WI38 (cell line): Measurements from ENCODE around the gene ANKS1B.

Experiments used
- H3K4me3 ChIP-seq: 2 replicates; pipeline ENCODE4 v1.5.1; 2011; ENCODE audit warnings: low read depth, mild to moderate bottlenecking, control low read depth, low read length
- CTCF ChIP-seq: IDR thresholded peaks from 2 replicates; pipeline ENCODE4 v1.5.1; 2012; ENCODE audit warnings: low read depth, mild to moderate bottlenecking, control low read depth, low read length

The ANKS1B gene

GRCh38 chr12:99234702-99235101, 750.0 kb downstream of the ANKS1B start:
- H3K4me3 ChIP-seq, result no peak overlapping the region
- no peak for TF ChIP-seq CTCF

DNA sequence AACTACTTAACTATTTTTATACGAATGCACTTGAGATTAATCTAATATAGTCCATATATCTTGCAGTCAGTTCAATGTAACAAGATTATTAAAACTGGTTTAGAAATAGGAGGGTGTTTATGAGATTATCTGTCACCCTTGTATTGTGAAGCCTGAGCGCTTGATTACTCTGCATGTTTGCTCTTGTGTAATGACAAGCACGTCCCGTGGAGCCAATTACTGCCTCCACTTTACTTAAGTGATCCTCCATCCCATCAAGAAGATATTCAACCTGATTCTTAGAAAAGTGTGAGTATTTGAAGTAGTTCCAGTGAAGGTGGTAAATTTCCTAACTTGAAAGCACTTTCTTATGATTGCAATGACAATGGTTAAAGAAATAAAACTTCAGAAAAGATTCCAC, 752.4 kb downstream of the ANKS1B start:
- no peak for TF ChIP-seq CTCF
- H3K4me3 ChIP-seq, result no peak overlapping the region

DNA sequence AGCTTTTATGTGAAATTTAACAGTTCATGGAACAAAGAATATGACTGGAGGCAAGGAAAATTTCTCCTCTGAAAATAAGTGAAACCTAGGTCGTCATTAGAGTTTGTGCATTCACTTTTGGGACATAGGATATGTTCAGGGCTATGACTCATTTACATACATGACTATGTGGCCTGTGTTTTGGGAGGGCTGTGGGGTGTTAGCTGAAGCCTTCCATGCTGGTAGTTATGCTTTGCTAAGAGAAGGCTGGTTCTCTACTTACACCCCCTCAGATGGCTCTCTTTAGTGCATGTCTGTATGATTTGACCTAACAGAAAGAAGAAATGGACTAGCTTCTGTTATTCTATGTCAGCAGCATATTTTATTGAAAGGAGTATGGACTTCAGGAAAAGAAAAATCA, 753.7 kb downstream of the ANKS1B start:
- H3K4me3 ChIP-seq, result no peak overlapping the region

DNA sequence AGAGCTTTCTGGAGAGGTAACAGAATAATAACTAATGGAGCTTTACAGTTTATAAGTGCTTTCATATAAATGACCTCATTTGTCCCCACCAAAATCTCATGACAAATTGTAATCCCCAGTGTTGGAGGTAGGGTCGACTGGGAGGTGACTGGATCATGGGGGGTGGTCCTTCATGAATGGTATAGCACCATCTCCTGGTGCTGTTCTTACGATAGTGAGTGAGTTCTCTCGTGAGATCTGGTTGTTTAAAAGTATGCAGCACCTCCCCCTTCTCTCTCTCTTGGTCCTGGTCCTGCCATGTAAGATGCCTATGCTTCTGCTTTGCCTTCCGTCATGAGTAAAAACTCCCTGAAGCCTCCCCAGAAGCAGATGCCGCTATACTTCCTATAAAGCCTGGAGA, 760.5 kb downstream of the ANKS1B start:
- H3K4me3 ChIP-seq, result no peak overlapping the region
- TF ChIP-seq CTCF, result no peak

More for the DNA sequence above, 753.7 kb downstream of the ANKS1B start:
- TF ChIP-seq CTCF, result no peak

DNA sequence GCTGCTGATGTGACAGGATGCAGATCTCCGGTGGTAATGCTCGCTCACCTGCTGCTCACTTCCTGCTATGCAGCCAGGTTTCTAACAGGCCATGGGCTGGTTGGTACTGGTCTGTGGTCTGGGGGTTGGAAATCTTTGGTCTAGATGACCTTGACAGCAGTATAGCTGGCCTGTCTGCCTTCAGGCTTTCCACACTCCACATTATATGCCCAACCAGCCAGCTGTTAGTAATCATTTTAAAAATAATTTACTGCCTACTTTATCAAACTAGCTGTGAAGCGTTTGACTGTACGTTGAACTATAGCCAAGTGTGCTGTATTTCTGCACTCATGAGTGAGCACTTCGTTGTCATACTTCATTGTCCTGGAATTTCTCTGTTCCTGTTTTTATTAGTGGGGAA, 761.2 kb downstream of the ANKS1B start:
- no peak for TF ChIP-seq CTCF
- no peak overlapping the region for H3K4me3 ChIP-seq

GRCh38 chr12:99213047-99213446, 771.7 kb downstream of the ANKS1B start:
- H3K4me3 ChIP-seq, result no peak overlapping the region
- TF ChIP-seq CTCF, result no peak

GRCh38 chr12:99212275-99212674, 772.5 kb downstream of the ANKS1B start:
- TF ChIP-seq CTCF, result no peak
- no peak overlapping the region for H3K4me3 ChIP-seq

- TF ChIP-seq CTCF, result no peak
- H3K4me3 ChIP-seq, result no peak overlapping the region
Measured at GRCh38 chr12:99205111-99205510, 779.6 kb downstream of the ANKS1B start.
